Epidermal melanocyte (primary cell): Measurements from ENCODE around the gene TSPAN4.

Source experiments
- DNase-seq: peaks from one replicate; pipeline ENCODE4 v3.0.0; 2011; ENCODE audit warnings: low spot score; ENCODE audit not compliant: insufficient read length

The TSPAN4 gene

GRCh38 chr11:842370-843002 is at the start of gene TSPAN4, which contains the start of gene POLR2L:
TSS of gene TSPAN4 (plus strand) at chr11:842852. CDS start at chr11:850305, 7,453 bp downstream.
TSS of gene POLR2L (minus strand) at chr11:842529. CDS start at chr11:842508, 21 bp downstream.
- peak; percentile 92 for DNase-seq

- no peak for DNase-seq
Observed at GRCh38 chr11:792873-793272, 49.8 kb upstream of the TSPAN4 start.

GRCh38 chr11:793556-793955 is 49.1 kb upstream of the TSPAN4 start:
- no peak for DNase-seq

GRCh38 chr11:794013-794765 is 48.5 kb upstream of the TSPAN4 start:
- no peak for DNase-seq

- no peak for DNase-seq
Observed at GRCh38 chr11:794766-795633, 47.7 kb upstream of the TSPAN4 start.

GRCh38 chr11:795634-796564 is 46.8 kb upstream of the TSPAN4 start:
- DNase-seq: peak; percentile 89

- DNase-seq: no peak
Observed at GRCh38 chr11:796565-797295, 45.9 kb upstream of the TSPAN4 start.

GRCh38 chr11:797296-798092 is 45.2 kb upstream of the TSPAN4 start:
- peak; percentile 95 for DNase-seq

- peak; percentile 98 for DNase-seq
Observed at GRCh38 chr11:798093-798713, 44.4 kb upstream of the TSPAN4 start, which contains the start of gene SLC25A22. TSS of gene SLC25A22 (minus strand) at chr11:798281. CDS start at chr11:795006, 3,275 bp downstream.

GRCh38 chr11:799641-800316 is 42.9 kb upstream of the TSPAN4 start:
- DNase-seq: no peak

GRCh38 chr11:800473-800872 is 42.2 kb upstream of the TSPAN4 start:
- no peak for DNase-seq

- DNase-seq: no peak
Observed at GRCh38 chr11:801097-801780, 41.4 kb upstream of the TSPAN4 start.

GRCh38 chr11:802018-802617 is 40.5 kb upstream of the TSPAN4 start:
- no peak for DNase-seq

GRCh38 chr11:802693-803466 is 39.8 kb upstream of the TSPAN4 start:
- DNase-seq: no peak

- no peak for DNase-seq
Observed at GRCh38 chr11:803467-803742, 39.2 kb upstream of the TSPAN4 start.

- DNase-seq: no peak
Observed at GRCh38 chr11:803770-804598, 38.7 kb upstream of the TSPAN4 start.
